ENCODE measurements around the gene TEKTIP1. TPM values are rescaled to one million over a fixed set of nuclear protein-coding genes. Genes with fewer than 3 reads are reported as not detected.

TEKTIP1 gene
- total RNA-seq, 1 experiment from 2014 or later, result 2.7 TPM

GRCh38 chr19:3521104-3521445, 17.9 kb upstream of the TEKTIP1 start:
- TF ChIP-seq CTCF (IDR thresholded peaks at IDR 0.05; ENCODE audit: unreplicated experiment), result no peak
- Mint-ChIP-seq H3K9me3 (ENCODE audit: low read depth, unreplicated experiment) (no peaks in the 10 kb centered on the region), H3K27ac (ENCODE audit: unreplicated experiment) (no peak overlapping the region), H3K4me3 (ENCODE audit: low read depth, unreplicated experiment) (no peak overlapping the region), H3K27me3 (ENCODE audit: unreplicated experiment) (no peaks in the 10 kb centered on the region), H3K4me1 (ENCODE audit: low read depth, unreplicated experiment) (no peaks in the 10 kb centered on the region), H3K36me3 (ENCODE audit: insufficient read depth, unreplicated experiment) (peaks cover 19% of the 10 kb centered on the region)
- CTCF ChIA-PET, result no interaction called here
- intact Hi-C loops (cut with micrococcal nuclease; ENCODE audit: unreplicated experiment), result no loop called here
- DNase-seq, result no peak
- no TSS peak for BruUV-seq (replicated peaks)

- H3K27me3 Mint-ChIP-seq (ENCODE audit: unreplicated experiment), result no peaks in the 10 kb centered on the region
- no peak overlapping the region for H3K4me3 Mint-ChIP-seq (ENCODE audit: low read depth, unreplicated experiment)
- TF ChIP-seq CTCF (IDR thresholded peaks at IDR 0.05; ENCODE audit: unreplicated experiment), result no peak
- H3K9me3 Mint-ChIP-seq (ENCODE audit: low read depth, unreplicated experiment), result no peaks in the 10 kb centered on the region
- H3K4me1 Mint-ChIP-seq (ENCODE audit: low read depth, unreplicated experiment), result no peaks in the 10 kb centered on the region
- BruUV-seq (replicated peaks), result no TSS peak
- no peak overlapping the region for H3K27ac Mint-ChIP-seq (ENCODE audit: unreplicated experiment)
- peaks cover 19% of the 10 kb centered on the region for H3K36me3 Mint-ChIP-seq (ENCODE audit: insufficient read depth, unreplicated experiment)
- CTCF ChIA-PET, result interaction anchor here (1.0 kb wide), 1 partner anchor 22 kb away, joined by 3 read pairs; no protein-coding TSS in a partner anchor
- intact Hi-C loops (cut with micrococcal nuclease; ENCODE audit: unreplicated experiment), result no loop called here
- DNase-seq, result no peak
Measured at GRCh38 chr19:3522421-3523360, 16.3 kb upstream of the TEKTIP1 start.

- Mint-ChIP-seq H3K4me3 (ENCODE audit: low read depth, unreplicated experiment) (no peak overlapping the region), H3K9me3 (ENCODE audit: low read depth, unreplicated experiment) (no peaks in the 10 kb centered on the region)
- TF ChIP-seq CTCF (IDR thresholded peaks at IDR 0.05; ENCODE audit: unreplicated experiment), result no peak
Measured at GRCh38 chr19:3523361-3524077, 15.5 kb upstream of the TEKTIP1 start.

GRCh38 chr19:3524078-3524842, 14.7 kb upstream of the TEKTIP1 start:
- no peak for TF ChIP-seq CTCF (IDR thresholded peaks at IDR 0.05; ENCODE audit: unreplicated experiment)
- no TSS peak for BruUV-seq (replicated peaks)

More at GRCh38 chr19:3523361-3524077, 15.5 kb upstream of the TEKTIP1 start:
- Mint-ChIP-seq H3K27me3 (ENCODE audit: unreplicated experiment) (no peaks in the 10 kb centered on the region), H3K27ac (ENCODE audit: unreplicated experiment) (no peak overlapping the region), H3K36me3 (ENCODE audit: insufficient read depth, unreplicated experiment) (peaks cover 19% of the 10 kb centered on the region), H3K4me1 (ENCODE audit: low read depth, unreplicated experiment) (no peaks in the 10 kb centered on the region)
- intact Hi-C loops (cut with micrococcal nuclease; ENCODE audit: unreplicated experiment), result no loop called here
- BruUV-seq (replicated peaks), result no TSS peak
- DNase-seq, result no peak
- CTCF ChIA-PET, result no interaction called here

More at GRCh38 chr19:3524078-3524842, 14.7 kb upstream of the TEKTIP1 start:
- H3K9me3 Mint-ChIP-seq (ENCODE audit: low read depth, unreplicated experiment), result no peaks in the 10 kb centered on the region
- no peaks in the 10 kb centered on the region for H3K27me3 Mint-ChIP-seq (ENCODE audit: unreplicated experiment)
- no peak overlapping the region for H3K27ac Mint-ChIP-seq (ENCODE audit: unreplicated experiment)
- H3K36me3 Mint-ChIP-seq (ENCODE audit: insufficient read depth, unreplicated experiment), result peaks cover 19% of the 10 kb centered on the region
- no peak overlapping the region for H3K4me3 Mint-ChIP-seq (ENCODE audit: low read depth, unreplicated experiment)
- CTCF ChIA-PET, result no interaction called here
- no peak for DNase-seq
- H3K4me1 Mint-ChIP-seq (ENCODE audit: low read depth, unreplicated experiment), result no peaks in the 10 kb centered on the region
- intact Hi-C loops (cut with micrococcal nuclease; ENCODE audit: unreplicated experiment), result no loop called here

Data from Calu3 (cell line).